HG03135 (cell line): ENCODE measurements around the gene SIGMAR1.
"Not testable (repeated sequence)": the region's sequence is repeated elsewhere in the genome, so short reads cannot be mapped to it uniquely, and the experiment has no call there.

ENCODE experiments used
- ATAC-seq: cut with Tn5 transposase; IDR thresholded peaks from one replicate; pipeline ENCODE4 v1.9.1; 2021; ENCODE audit warnings: mild to moderate bottlenecking, moderate library complexity; ENCODE audit not compliant: unreplicated experiment

The SIGMAR1 gene

GRCh38 chr9:34655394-34655793 is 17.8 kb upstream of the SIGMAR1 start:
- ATAC-seq, result no peak

GRCh38 chr9:34654323-34655051 is 16.9 kb upstream of the SIGMAR1 start:
- no peak for ATAC-seq

- ATAC-seq, result no peak
Observed at GRCh38 chr9:34653151-34654072, 15.8 kb upstream of the SIGMAR1 start.

- no peak for ATAC-seq
Observed at GRCh38 chr9:34652602-34653000, 15.0 kb upstream of the SIGMAR1 start.

- ATAC-seq, result no peak
Observed at GRCh38 chr9:34651876-34652601, 14.5 kb upstream of the SIGMAR1 start, which contains the start of gene IL11RA. TSS of gene IL11RA (plus strand) at chr9:34652185. CDS start at chr9:34655218, 3,033 bp downstream.

GRCh38 chr9:34651321-34651720 is 13.7 kb upstream of the SIGMAR1 start:
- ATAC-seq, result no peak

GRCh38 chr9:34650816-34651215 is 13.2 kb upstream of the SIGMAR1 start:
- ATAC-seq, result no peak

- ATAC-seq, result no peak
Observed at GRCh38 chr9:34648673-34649072, 11.1 kb upstream of the SIGMAR1 start.

- ATAC-seq, result no peak
Observed at GRCh38 chr9:34647651-34648050, 10.1 kb upstream of the SIGMAR1 start.

- no peak for ATAC-seq
Observed at GRCh38 chr9:34647084-34647403, 9.5 kb upstream of the SIGMAR1 start.

GRCh38 chr9:34646211-34647083 is 8.9 kb upstream of the SIGMAR1 start, which contains the start of gene GALT:
TSS of gene GALT (plus strand) at chr9:34646675. CDS start at chr9:34646705, 30 bp downstream.
- ATAC-seq, result peak; percentile 85

GRCh38 chr9:34644766-34645314 is 7.3 kb upstream of the SIGMAR1 start:
- no peak for ATAC-seq

GRCh38 chr9:34642679-34643078 is 5.1 kb upstream of the SIGMAR1 start:
- ATAC-seq, result no peak

- not testable (repeated sequence) for ATAC-seq
Observed at GRCh38 chr9:34639322-34639721, 1.7 kb upstream of the SIGMAR1 start.

GRCh38 chr9:34638138-34638445 is 505 bp upstream of the SIGMAR1 start:
- ATAC-seq, result no peak

GRCh38 chr9:34636791-34637355 is 714 bp downstream of the SIGMAR1 start:
- ATAC-seq, result no peak

- no peak for ATAC-seq
Observed at GRCh38 chr9:34635556-34635955, 2.0 kb downstream of the SIGMAR1 start.

- ATAC-seq, result no peak
Observed at GRCh38 chr9:34634551-34635248, 2.9 kb downstream of the SIGMAR1 start.

- ATAC-seq, result no peak
Observed at GRCh38 chr9:34633851-34634550, 3.6 kb downstream of the SIGMAR1 start.
